Tibial nerve (tissue), 4 donors: ENCODE results near the gene LCN10.

Experiments used
- EP300 ChIP-seq, 2 donors: sonication (generic); formaldehyde crosslinking; IDR thresholded peaks; one replicate each; pipeline ENCODE4 v1.6.1; 2017; ENCODE audit warnings: antibody characterized with exemption in 2 of 2, mild to moderate bottlenecking in 1 of 2
- POLR2A ChIP-seq, 2 donors: fragments of 450-650 bp; IDR thresholded peaks; one replicate each; pipeline ENCODE4 v1.6.1; 2017; ENCODE audit warnings: antibody characterized with exemption in 2 of 2, mild to moderate bottlenecking in 2 of 2, moderate library complexity in 2 of 2
- TF ChIP-seq, protein P1 (sequence below), 5 experiments: fragments of 200-600 bp in 3 of 5; fragments of 450-650 bp in 2 of 5; sonication (generic) in 3 of 5; IDR thresholded peaks; one replicate each; pipeline ENCODE4 v1.5.1; 2016 to 2019; ENCODE audit warnings: antibody characterized with exemption in 5 of 5, mild to moderate bottlenecking in 3 of 5, moderate library complexity in 2 of 5

DNA sequence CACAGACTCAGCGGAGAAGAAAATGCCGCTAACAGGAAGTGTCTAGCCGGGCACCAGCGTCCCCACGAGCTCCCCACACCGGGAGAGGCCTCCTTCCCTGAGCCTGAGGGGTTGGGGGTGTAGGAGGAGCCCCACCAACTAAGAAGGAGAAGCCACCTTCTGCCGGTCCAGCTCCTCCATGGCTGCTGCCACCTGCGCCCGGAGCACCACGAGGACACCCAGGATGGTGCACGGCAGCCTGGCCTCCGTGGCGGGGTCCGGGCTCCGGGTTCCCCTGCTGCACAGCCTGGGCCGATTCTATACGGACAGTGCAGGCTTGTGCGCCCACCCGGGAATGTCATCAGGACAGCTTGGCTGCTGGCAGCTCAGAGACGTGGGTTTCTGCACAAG is 15.0 kb upstream of the LCN10 start:
- TF ChIP-seq POLR2A (IDR thresholded peaks at IDR 0.05) (no peak), EP300 (IDR thresholded peaks at IDR 0.05) (no peak)
- TF ChIP-seq, protein P1, sequence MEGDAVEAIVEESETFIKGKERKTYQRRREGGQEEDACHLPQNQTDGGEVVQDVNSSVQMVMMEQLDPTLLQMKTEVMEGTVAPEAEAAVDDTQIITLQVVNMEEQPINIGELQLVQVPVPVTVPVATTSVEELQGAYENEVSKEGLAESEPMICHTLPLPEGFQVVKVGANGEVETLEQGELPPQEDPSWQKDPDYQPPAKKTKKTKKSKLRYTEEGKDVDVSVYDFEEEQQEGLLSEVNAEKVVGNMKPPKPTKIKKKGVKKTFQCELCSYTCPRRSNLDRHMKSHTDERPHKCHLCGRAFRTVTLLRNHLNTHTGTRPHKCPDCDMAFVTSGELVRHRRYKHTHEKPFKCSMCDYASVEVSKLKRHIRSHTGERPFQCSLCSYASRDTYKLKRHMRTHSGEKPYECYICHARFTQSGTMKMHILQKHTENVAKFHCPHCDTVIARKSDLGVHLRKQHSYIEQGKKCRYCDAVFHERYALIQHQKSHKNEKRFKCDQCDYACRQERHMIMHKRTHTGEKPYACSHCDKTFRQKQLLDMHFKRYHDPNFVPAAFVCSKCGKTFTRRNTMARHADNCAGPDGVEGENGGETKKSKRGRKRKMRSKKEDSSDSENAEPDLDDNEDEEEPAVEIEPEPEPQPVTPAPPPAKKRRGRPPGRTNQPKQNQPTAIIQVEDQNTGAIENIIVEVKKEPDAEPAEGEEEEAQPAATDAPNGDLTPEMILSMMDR (IDR thresholded peaks at IDR 0.05), result no peak
